Panc1 (cell line): Measurements from ENCODE around the gene CYP26B1. TPM values are rescaled to one million over a fixed set of nuclear protein-coding genes. Genes with fewer than 3 reads are reported as not detected.

ENCODE experiments used
- ATAC-seq: fragments of 200-7000 bp; cut with Tn5 transposase; 2 replicates; pipeline ENCODE4 v1.9.1; 2020; ENCODE audit warnings: mild to moderate bottlenecking, moderate library complexity
- BruUV-seq: library from RNA; stranded (reverse); fragments of 400-500 nt; replicated peaks from 2 replicates; lab custom pipeline; 2021; lab: Mats Ljungman, UMichigan
- CTCF ChIA-PET: fragments of 300-600 bp; sonication (Branson Sonifier 250); formaldehyde crosslinking; loops from one replicate; lab custom pipeline; 2022; ENCODE audit warnings: antibody characterized with exemption; lab: Charles Lee
- POLR2A ChIA-PET: fragments of 300-600 bp; sonication (Branson Sonifier 250); formaldehyde crosslinking; loops from one replicate; lab custom pipeline; 2022; ENCODE audit warnings: antibody characterized with exemption; lab: Charles Lee
- DNase-seq: peaks from one replicate; pipeline ENCODE4 v3.0.0-alpha.2; 2010; ENCODE audit warnings: low read depth, low spot score
- H3K27ac ChIP-seq: 2 replicates; pipeline ENCODE4 v1.5.1; 2011; ENCODE audit warnings: mild to moderate bottlenecking, low read length, inconsistent platforms
- H3K27me3 ChIP-seq: fragments of 200-500 bp; sonication (Bioruptor generic); 2 replicates; pipeline ENCODE4 v1.6.0; 2014; ENCODE audit warnings: low read length, inconsistent platforms; ENCODE audit not compliant: control insufficient read depth, insufficient read depth
- H3K36me3 ChIP-seq: fragments of 200-500 bp; sonication (Bioruptor generic); 2 replicates; pipeline ENCODE4 v1.5.1; 2014; ENCODE audit warnings: inconsistent platforms, mild to moderate bottlenecking, low read length, moderate library complexity; ENCODE audit not compliant: control insufficient read depth, insufficient read depth
- H3K4me1 ChIP-seq: 2 replicates; pipeline ENCODE4 v1.5.1; 2011; ENCODE audit warnings: inconsistent platforms, mild to moderate bottlenecking, low read length, moderate library complexity; ENCODE audit not compliant: control insufficient read depth, insufficient read depth
- H3K4me3 ChIP-seq, 2 experiments: 2 replicates each; pipeline ENCODE4 v1.5.1; 2011 to 2012; ENCODE audit warnings: low read depth in 2 of 2, low read length in 2 of 2, mild to moderate bottlenecking in 2 of 2, inconsistent platforms in 1 of 2, moderate library complexity in 1 of 2
- H3K9me3 ChIP-seq: fragments of 200-500 bp; sonication (Bioruptor generic); 2 replicates; pipeline ENCODE4 v1.5.1; 2014; ENCODE audit warnings: low read depth, mild to moderate bottlenecking, inconsistent platforms, low read length, moderate library complexity; ENCODE audit not compliant: control insufficient read depth, insufficient read depth
- POLR2AphosphoS5 ChIP-seq: IDR thresholded peaks from 2 replicates; pipeline ENCODE4 v1.6.1; 2012; ENCODE audit warnings: mild to moderate bottlenecking, low read depth, low read length, moderate library complexity
- SIN3A ChIP-seq: IDR thresholded peaks from 2 replicates; pipeline ENCODE4 v1.6.1; 2012; ENCODE audit warnings: low read depth, mild to moderate bottlenecking, low read length, moderate library complexity, borderline replicate concordance; ENCODE audit not compliant: insufficient read depth
- TCF7L2 ChIP-seq: IDR thresholded peaks from 2 replicates; pipeline ENCODE4 v1.6.1; 2011; ENCODE audit warnings: mild to moderate bottlenecking, low read depth, low read length, inconsistent platforms
- in situ Hi-C: cut with HindIII; loops from 2 replicates; pipeline ENCODE4 v1.10.0; 2016; ENCODE audit warnings: low sequenced_read_pairs, low pct_unique_long_range_greater_than_20kb
- intact Hi-C: fragments of 100-400 bp; cut with micrococcal nuclease; formaldehyde crosslinking; loops from one replicate; pipeline ENCODE4 v1.10.0; 2022; ENCODE audit not compliant: unreplicated experiment
- total RNA-seq: library from RNA; stranded (reverse); gene quantifications from one replicate; pipeline ENCODE4 v1.2.1, GENCODE V29; 2021; ENCODE audit not compliant: unreplicated experiment
- TF ChIP-seq, protein P1 (sequence below): fragments of 450-650 bp; IDR thresholded peaks from 2 replicates; pipeline ENCODE4 v1.5.1; 2017; ENCODE audit warnings: mild to moderate bottlenecking
- TF ChIP-seq, protein P2 (sequence below), 2 experiments: IDR thresholded peaks; 2 replicates each; pipeline ENCODE4 v1.6.1; 2011 to 2012; ENCODE audit warnings: low read depth in 2 of 2, control low read depth in 1 of 2, low read length in 1 of 2, mild to moderate bottlenecking in 1 of 2, moderate library complexity in 1 of 2; ENCODE audit not compliant: insufficient read depth in 1 of 2

The CYP26B1 gene
- total RNA-seq, 1 experiment from 2014 or later, result 12.3 TPM

DNA sequence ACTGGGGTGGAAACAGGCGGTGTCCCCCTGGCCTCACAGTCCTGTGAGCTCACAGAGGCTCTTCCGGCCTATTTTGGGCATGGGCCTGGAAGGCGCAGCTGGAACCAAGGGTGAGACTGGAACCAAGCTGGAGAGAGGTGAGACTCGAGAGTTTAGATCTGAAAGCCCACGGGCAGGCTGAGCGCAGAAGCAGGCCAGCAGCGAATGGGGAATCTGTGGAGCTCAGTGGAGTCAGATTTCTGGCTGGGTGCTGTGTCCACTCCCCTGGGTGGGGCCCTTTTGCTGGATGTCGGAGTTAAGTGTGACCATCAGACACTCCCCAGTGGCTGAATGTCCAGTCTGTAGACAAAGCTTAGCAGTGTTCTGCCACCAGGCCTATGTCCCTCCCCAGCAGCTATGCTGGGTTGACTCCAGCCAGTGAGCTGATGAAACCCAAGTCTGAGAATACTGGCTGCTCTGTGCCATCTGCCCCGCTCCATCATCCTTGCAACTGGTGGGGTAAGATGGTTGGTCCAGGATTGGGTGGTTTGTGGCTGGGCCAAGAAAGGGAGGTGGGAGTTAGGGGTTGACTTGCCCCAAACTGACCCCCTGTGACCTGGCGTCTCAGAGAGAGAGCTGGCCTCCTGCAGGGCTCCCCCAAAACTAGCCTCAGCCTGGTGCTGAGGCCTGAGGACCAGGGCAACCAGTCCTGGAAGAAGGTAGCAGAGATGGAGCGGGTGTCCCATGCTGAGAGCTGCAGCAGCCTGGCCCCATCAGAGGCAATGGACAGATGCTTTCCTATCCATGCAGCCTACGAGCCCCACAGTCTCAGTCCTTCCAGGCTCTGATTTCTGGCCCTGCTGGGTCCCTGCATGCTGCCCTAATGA lies 34.4 kb downstream of the CYP26B1 start:
- DNase-seq (no peak), ATAC-seq (no peak)
- POLR2A ChIA-PET, result no interaction called here
- no peak overlapping the region for H3K27ac ChIP-seq
- H3K36me3 ChIP-seq, result no peaks in the 10 kb centered on the region
- TF ChIP-seq, protein P1, sequence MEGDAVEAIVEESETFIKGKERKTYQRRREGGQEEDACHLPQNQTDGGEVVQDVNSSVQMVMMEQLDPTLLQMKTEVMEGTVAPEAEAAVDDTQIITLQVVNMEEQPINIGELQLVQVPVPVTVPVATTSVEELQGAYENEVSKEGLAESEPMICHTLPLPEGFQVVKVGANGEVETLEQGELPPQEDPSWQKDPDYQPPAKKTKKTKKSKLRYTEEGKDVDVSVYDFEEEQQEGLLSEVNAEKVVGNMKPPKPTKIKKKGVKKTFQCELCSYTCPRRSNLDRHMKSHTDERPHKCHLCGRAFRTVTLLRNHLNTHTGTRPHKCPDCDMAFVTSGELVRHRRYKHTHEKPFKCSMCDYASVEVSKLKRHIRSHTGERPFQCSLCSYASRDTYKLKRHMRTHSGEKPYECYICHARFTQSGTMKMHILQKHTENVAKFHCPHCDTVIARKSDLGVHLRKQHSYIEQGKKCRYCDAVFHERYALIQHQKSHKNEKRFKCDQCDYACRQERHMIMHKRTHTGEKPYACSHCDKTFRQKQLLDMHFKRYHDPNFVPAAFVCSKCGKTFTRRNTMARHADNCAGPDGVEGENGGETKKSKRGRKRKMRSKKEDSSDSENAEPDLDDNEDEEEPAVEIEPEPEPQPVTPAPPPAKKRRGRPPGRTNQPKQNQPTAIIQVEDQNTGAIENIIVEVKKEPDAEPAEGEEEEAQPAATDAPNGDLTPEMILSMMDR, result no peak
- TF ChIP-seq TCF7L2, result no peak
- TF ChIP-seq, protein P2, sequence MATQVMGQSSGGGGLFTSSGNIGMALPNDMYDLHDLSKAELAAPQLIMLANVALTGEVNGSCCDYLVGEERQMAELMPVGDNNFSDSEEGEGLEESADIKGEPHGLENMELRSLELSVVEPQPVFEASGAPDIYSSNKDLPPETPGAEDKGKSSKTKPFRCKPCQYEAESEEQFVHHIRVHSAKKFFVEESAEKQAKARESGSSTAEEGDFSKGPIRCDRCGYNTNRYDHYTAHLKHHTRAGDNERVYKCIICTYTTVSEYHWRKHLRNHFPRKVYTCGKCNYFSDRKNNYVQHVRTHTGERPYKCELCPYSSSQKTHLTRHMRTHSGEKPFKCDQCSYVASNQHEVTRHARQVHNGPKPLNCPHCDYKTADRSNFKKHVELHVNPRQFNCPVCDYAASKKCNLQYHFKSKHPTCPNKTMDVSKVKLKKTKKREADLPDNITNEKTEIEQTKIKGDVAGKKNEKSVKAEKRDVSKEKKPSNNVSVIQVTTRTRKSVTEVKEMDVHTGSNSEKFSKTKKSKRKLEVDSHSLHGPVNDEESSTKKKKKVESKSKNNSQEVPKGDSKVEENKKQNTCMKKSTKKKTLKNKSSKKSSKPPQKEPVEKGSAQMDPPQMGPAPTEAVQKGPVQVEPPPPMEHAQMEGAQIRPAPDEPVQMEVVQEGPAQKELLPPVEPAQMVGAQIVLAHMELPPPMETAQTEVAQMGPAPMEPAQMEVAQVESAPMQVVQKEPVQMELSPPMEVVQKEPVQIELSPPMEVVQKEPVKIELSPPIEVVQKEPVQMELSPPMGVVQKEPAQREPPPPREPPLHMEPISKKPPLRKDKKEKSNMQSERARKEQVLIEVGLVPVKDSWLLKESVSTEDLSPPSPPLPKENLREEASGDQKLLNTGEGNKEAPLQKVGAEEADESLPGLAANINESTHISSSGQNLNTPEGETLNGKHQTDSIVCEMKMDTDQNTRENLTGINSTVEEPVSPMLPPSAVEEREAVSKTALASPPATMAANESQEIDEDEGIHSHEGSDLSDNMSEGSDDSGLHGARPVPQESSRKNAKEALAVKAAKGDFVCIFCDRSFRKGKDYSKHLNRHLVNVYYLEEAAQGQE (IDR thresholded peaks at IDR 0.05; ENCODE audit: insufficient read depth in 1 of 2, low read depth in 2 of 2, low read length in 1 of 2), result no peak
- no peak for TF ChIP-seq SIN3A
- no peak for TF ChIP-seq POLR2AphosphoS5
- intact Hi-C loops (no loop called here), in situ Hi-C loops (no loop called here)
- BruUV-seq, result no TSS peak
- peaks cover 20% of the 10 kb centered on the region for H3K4me1 ChIP-seq
- CTCF ChIA-PET, result no interaction called here
- H3K27me3 ChIP-seq, result peaks cover 2% of the 10 kb centered on the region; the same call in 1 of the 2 replicates
- H3K4me3 ChIP-seq, result no peak overlapping the region
- no peaks in the 10 kb centered on the region for H3K9me3 ChIP-seq

DNA sequence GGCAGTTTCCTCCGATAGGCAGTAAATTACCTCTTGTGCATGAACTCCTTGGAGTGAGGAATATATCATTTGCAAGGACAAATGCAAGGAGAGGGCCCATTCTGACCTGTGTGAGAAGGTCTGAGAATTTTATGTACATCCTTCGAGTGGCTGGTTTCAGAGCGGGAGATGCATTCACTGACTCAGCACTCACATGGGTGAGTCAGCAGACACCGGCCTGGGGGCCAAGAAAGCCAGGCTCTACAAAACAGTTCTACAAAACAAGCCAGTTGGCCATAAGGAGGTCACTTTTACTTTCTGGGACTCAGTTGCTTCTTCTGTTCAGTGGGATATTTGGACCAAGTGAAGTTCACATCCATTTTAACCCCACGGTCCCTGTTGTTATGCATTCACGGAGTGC lies 35.3 kb downstream of the CYP26B1 start:
- intact Hi-C loops (no loop called here), in situ Hi-C loops (no loop called here)
- Histone ChIP-seq H3K27ac (no peak overlapping the region), H3K4me3 (no peak overlapping the region), H3K27me3 (peaks cover 6% of the 10 kb centered on the region; the same call in 1 of the 2 replicates), H3K4me1 (peaks cover 20% of the 10 kb centered on the region), H3K9me3 (no peaks in the 10 kb centered on the region), H3K36me3 (no peaks in the 10 kb centered on the region)
- POLR2A ChIA-PET, result no interaction called here
- BruUV-seq, result no TSS peak
- DNase-seq (no peak), ATAC-seq (no peak)
- TF ChIP-seq SIN3A (no peak), TCF7L2 (no peak), POLR2AphosphoS5 (no peak)
- TF ChIP-seq, protein P2 (IDR thresholded peaks at IDR 0.05; ENCODE audit: insufficient read depth in 1 of 2, low read depth in 2 of 2, low read length in 1 of 2), result no peak
- TF ChIP-seq, protein P1, result no peak
- CTCF ChIA-PET, result no interaction called here
